Activated CD8-positive, alpha-beta T cell treated with anti-CD3 and anti-CD28 coated beads for 36 hours (primary cell): ENCODE data around the gene PEX14. TPM values are rescaled to one million over a fixed set of nuclear protein-coding genes. Genes with fewer than 3 reads are reported as not detected.

ENCODE experiments used
- ATAC-seq: fragments of 200-7000 bp; cut with Tn5 transposase; one replicate; pipeline ENCODE4 v1.10.0; 2021; ENCODE audit warnings: mild to moderate bottlenecking, moderate library complexity
- CTCF ChIA-PET: fragments of 350-600 bp; sonication (Branson Sonifier 250); formaldehyde crosslinking; loops from one replicate; lab custom pipeline; 2021; ENCODE audit warnings: antibody characterized with exemption; lab: Charles Lee
- POLR2A ChIA-PET: fragments of 350-600 bp; sonication (Branson Sonifier 250); formaldehyde crosslinking; loops from one replicate; lab custom pipeline; 2021; ENCODE audit warnings: antibody characterized with exemption; lab: Charles Lee
- DNase-seq: peaks from one replicate; pipeline ENCODE4 v3.0.0-alpha.2; 2020
- H3K27ac Mint-ChIP-seq: one replicate; pipeline ENCODE4 v1.8.0; 2021; ENCODE audit warnings: mild to moderate bottlenecking, mixed read lengths
- H3K27me3 Mint-ChIP-seq: one replicate; pipeline ENCODE4 v1.8.0; 2021; ENCODE audit warnings: mixed read lengths
- H3K36me3 Mint-ChIP-seq: one replicate; pipeline ENCODE4 v1.8.0; 2021; ENCODE audit warnings: low read depth, mixed read lengths
- H3K4me1 Mint-ChIP-seq: one replicate; pipeline ENCODE4 v1.8.0; 2021; ENCODE audit warnings: low read depth, mixed read lengths
- H3K4me3 Mint-ChIP-seq: one replicate; pipeline ENCODE4 v1.8.0; 2021; ENCODE audit warnings: mild to moderate bottlenecking, moderate library complexity, mixed read lengths
- H3K9me3 Mint-ChIP-seq: one replicate; pipeline ENCODE4 v1.8.0; 2021; ENCODE audit warnings: mixed read lengths
- CTCF ChIP-seq: fragments of 200-600 bp; IDR thresholded peaks from one replicate; pipeline ENCODE4 v1.8.0; 2022; ENCODE audit warnings: antibody characterized with exemption, mild to moderate bottlenecking
- intact Hi-C: fragments of 100-400 bp; cut with micrococcal nuclease; formaldehyde crosslinking; loops from one replicate; pipeline ENCODE4 v1.10.0; 2022
- total RNA-seq, 2 experiments: library from RNA; stranded (reverse); gene quantifications; one replicate each; pipeline ENCODE4 v1.2.3, GENCODE V29; 2021

The PEX14 gene
- total RNA-seq, 2 experiments from 2014 or later: 18.0 to 18.5 TPM

- H3K4me3 Mint-ChIP-seq: no peak overlapping the region
- no peak overlapping the region for H3K27ac Mint-ChIP-seq
- ATAC-seq (no peak), DNase-seq (no peak)
- CTCF ChIA-PET: no interaction called here
- H3K9me3 Mint-ChIP-seq: no peaks in the 10 kb centered on the region
- intact Hi-C loops: no loop called here
- no peaks in the 10 kb centered on the region for H3K4me1 Mint-ChIP-seq
- TF ChIP-seq CTCF: no peak
- POLR2A ChIA-PET: no interaction called here
- no peaks in the 10 kb centered on the region for H3K27me3 Mint-ChIP-seq
- no peaks in the 10 kb centered on the region for H3K36me3 Mint-ChIP-seq
Measured at GRCh38 chr1:10613861-10614260, 139.1 kb downstream of the PEX14 start.

GRCh38 chr1:10614377-10615225 is 139.9 kb downstream of the PEX14 start:
- CTCF ChIA-PET: no interaction called here
- TF ChIP-seq CTCF: no peak

GRCh38 chr1:10615332-10615731 is 140.6 kb downstream of the PEX14 start:
- no peak for DNase-seq
- Mint-ChIP-seq H3K4me3 (no peak overlapping the region), H3K9me3 (no peaks in the 10 kb centered on the region), H3K4me1 (no peaks in the 10 kb centered on the region), H3K27ac (no peak overlapping the region), H3K27me3 (no peaks in the 10 kb centered on the region), H3K36me3 (no peaks in the 10 kb centered on the region)
- no peak for ATAC-seq
- CTCF ChIA-PET: no interaction called here
- TF ChIP-seq CTCF: no peak
- intact Hi-C loops: no loop called here
- POLR2A ChIA-PET: no interaction called here

More at GRCh38 chr1:10614377-10615225, 139.9 kb downstream of the PEX14 start:
- intact Hi-C loops: no loop called here
- H3K4me1 Mint-ChIP-seq: no peaks in the 10 kb centered on the region
- ATAC-seq (no peak), DNase-seq (no peak)
- H3K27ac Mint-ChIP-seq: no peak overlapping the region
- POLR2A ChIA-PET: no interaction called here
- H3K27me3 Mint-ChIP-seq: no peaks in the 10 kb centered on the region
- H3K36me3 Mint-ChIP-seq: no peaks in the 10 kb centered on the region
- H3K9me3 Mint-ChIP-seq: no peaks in the 10 kb centered on the region
- no peak overlapping the region for H3K4me3 Mint-ChIP-seq

- Mint-ChIP-seq H3K4me1 (no peaks in the 10 kb centered on the region), H3K36me3 (no peaks in the 10 kb centered on the region), H3K27ac (no peak overlapping the region), H3K4me3 (no peak overlapping the region), H3K9me3 (no peaks in the 10 kb centered on the region), H3K27me3 (no peaks in the 10 kb centered on the region)
- CTCF ChIA-PET: no interaction called here
- TF ChIP-seq CTCF: no peak
- POLR2A ChIA-PET: no interaction called here
- DNase-seq: no peak
- intact Hi-C loops: no loop called here
- ATAC-seq: no peak
Measured at GRCh38 chr1:10615932-10616671, 141.4 kb downstream of the PEX14 start.

GRCh38 chr1:10616696-10617095 is 141.9 kb downstream of the PEX14 start:
- ATAC-seq (no peak), DNase-seq (no peak)
- no peak for TF ChIP-seq CTCF
- Mint-ChIP-seq H3K27me3 (no peaks in the 10 kb centered on the region), H3K9me3 (no peaks in the 10 kb centered on the region), H3K4me3 (no peak overlapping the region), H3K4me1 (no peaks in the 10 kb centered on the region), H3K36me3 (no peaks in the 10 kb centered on the region), H3K27ac (no peak overlapping the region)
- CTCF ChIA-PET: no interaction called here
- intact Hi-C loops: no loop called here
- POLR2A ChIA-PET: no interaction called here
